Suprapubic skin (tissue), 4 donors: ENCODE measurements around the gene ANKMY1.

Experiments used
- CTCF ChIP-seq, 2 donors: fragments of 200-600 bp in 1 of 2; fragments of 450-650 bp in 1 of 2; sonication (generic) in 1 of 2; IDR thresholded peaks; one replicate each; pipeline ENCODE4 v1.5.1; 2016 to 2019; ENCODE audit warnings: antibody characterized with exemption in 2 of 2, mild to moderate bottlenecking in 1 of 2, moderate library complexity in 1 of 2
- EP300 ChIP-seq: sonication (generic); formaldehyde crosslinking; IDR thresholded peaks from one replicate; pipeline ENCODE4 v1.6.1; 2017; ENCODE audit warnings: antibody characterized with exemption
- POLR2AphosphoS5 ChIP-seq, 3 donors: sonication (generic); formaldehyde crosslinking; IDR thresholded peaks; one replicate each; pipeline ENCODE4 v1.6.1; 2017; ENCODE audit warnings: antibody characterized with exemption in 3 of 3

- TF ChIP-seq CTCF (IDR thresholded peaks at IDR 0.05) (no peak), POLR2AphosphoS5 (IDR thresholded peaks at IDR 0.05) (no peak), EP300 (no peak)
Measured at GRCh38 chr2:240465268-240465764, 92.5 kb downstream of the ANKMY1 start.
